A549 (cell line): ENCODE results near the gene PRMT3.

Experiments
- HDAC2 ChIP-seq: fragments of 200-600 bp; sonication (generic); IDR thresholded peaks from 2 replicates; pipeline ENCODE4 v1.6.1; 2016
- NR3C1 ChIP-seq: fragments of >200 bp; sonication (Bioruptor Twin); formaldehyde crosslinking; IDR thresholded peaks from 3 replicates; pipeline ENCODE4 v1.6.1; 2017
- POLR2A ChIP-seq: IDR thresholded peaks from 2 replicates; pipeline ENCODE4 v1.6.1; 2012; ENCODE audit warnings: mild to moderate bottlenecking, low read length
- RCOR1 ChIP-seq: fragments of 150-350 bp; IDR thresholded peaks from 2 replicates; pipeline ENCODE4 v1.6.1; 2014; ENCODE audit warnings: antibody characterized with exemption, low read length, low read depth
- RFX5 ChIP-seq: fragments of 450-650 bp; IDR thresholded peaks from 2 replicates; pipeline ENCODE4 v1.7.1; 2014; ENCODE audit warnings: antibody characterized with exemption, mild to moderate bottlenecking, moderate library complexity
- SMC3 ChIP-seq: fragments of >200 bp; sonication (Bioruptor Twin); formaldehyde crosslinking; IDR thresholded peaks from 3 replicates; pipeline ENCODE4 v1.6.1; 2018; ENCODE audit warnings: inconsistent platforms
- TF ChIP-seq, protein P1 (sequence below): fragments of >200 bp; sonication (Bioruptor Twin); formaldehyde crosslinking; IDR thresholded peaks from 3 replicates; pipeline ENCODE4 v1.5.1; 2016

DNA sequence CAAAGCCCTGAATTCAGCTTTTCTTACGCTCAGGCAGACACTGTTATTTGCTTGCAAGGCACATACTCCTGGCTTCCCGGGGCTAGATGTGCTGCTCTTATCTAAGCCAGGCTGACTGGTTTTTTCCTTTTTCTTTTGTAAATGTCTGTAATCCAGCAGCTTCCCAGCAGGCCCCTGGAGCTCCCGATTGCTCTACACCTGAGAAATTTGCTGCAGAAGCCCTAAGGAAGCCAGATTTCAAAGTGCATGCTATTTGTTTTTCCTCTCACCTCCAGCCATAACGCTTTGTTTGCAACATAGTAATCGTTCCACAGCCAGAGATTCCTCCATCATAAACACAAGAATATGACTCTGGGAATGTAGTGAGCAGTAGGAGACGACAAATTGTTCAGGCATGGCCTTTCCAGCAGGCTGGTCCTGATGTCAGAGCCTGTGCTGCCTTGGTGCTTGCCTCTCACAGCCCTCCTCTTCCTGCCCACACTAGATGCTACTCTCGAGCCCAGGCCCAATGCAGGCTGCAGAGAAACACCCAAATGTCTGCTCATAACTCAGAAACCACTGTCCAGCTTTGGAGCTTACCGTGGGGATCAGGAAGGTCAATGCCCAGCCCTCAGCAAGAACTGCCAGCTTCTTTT is 157.2 kb downstream of the PRMT3 start:
- TF ChIP-seq HDAC2, result no peak
- TF ChIP-seq NR3C1, result no peak
- TF ChIP-seq, protein P1, sequence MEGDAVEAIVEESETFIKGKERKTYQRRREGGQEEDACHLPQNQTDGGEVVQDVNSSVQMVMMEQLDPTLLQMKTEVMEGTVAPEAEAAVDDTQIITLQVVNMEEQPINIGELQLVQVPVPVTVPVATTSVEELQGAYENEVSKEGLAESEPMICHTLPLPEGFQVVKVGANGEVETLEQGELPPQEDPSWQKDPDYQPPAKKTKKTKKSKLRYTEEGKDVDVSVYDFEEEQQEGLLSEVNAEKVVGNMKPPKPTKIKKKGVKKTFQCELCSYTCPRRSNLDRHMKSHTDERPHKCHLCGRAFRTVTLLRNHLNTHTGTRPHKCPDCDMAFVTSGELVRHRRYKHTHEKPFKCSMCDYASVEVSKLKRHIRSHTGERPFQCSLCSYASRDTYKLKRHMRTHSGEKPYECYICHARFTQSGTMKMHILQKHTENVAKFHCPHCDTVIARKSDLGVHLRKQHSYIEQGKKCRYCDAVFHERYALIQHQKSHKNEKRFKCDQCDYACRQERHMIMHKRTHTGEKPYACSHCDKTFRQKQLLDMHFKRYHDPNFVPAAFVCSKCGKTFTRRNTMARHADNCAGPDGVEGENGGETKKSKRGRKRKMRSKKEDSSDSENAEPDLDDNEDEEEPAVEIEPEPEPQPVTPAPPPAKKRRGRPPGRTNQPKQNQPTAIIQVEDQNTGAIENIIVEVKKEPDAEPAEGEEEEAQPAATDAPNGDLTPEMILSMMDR, result no peak
- no peak for TF ChIP-seq POLR2A
- TF ChIP-seq SMC3, result no peak
- TF ChIP-seq RCOR1, result no peak
- no peak for TF ChIP-seq RFX5
